GM12801 (cell line): Measurements from ENCODE around the gene MBP.

Experiments
- TF ChIP-seq, protein P1 (sequence below): IDR thresholded peaks from one replicate; pipeline ENCODE4 v1.5.1; 2011; ENCODE audit warnings: control low read depth; ENCODE audit not compliant: insufficient read length; ENCODE audit errors: extremely low read depth

MBP gene

DNA sequence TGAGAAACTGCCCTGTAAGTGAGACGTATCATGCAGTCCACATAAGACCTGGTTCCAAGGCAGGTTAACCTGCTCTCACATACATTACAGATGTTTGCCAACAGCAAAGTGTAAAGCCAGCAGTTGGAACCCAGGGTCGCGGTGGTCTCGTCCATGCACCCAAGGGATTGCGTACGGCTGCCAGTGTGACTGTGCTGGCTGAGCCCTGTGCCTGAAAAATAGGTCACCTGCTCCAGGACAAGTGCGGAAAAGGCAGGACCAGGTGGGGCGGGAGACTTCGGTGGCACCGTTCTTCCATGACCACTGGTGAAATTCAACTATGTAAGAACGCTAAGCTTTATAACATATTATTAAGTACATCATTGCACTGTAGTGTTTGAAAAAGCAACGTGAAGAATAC, 110.5 kb downstream of the MBP start:
- TF ChIP-seq, protein P1, sequence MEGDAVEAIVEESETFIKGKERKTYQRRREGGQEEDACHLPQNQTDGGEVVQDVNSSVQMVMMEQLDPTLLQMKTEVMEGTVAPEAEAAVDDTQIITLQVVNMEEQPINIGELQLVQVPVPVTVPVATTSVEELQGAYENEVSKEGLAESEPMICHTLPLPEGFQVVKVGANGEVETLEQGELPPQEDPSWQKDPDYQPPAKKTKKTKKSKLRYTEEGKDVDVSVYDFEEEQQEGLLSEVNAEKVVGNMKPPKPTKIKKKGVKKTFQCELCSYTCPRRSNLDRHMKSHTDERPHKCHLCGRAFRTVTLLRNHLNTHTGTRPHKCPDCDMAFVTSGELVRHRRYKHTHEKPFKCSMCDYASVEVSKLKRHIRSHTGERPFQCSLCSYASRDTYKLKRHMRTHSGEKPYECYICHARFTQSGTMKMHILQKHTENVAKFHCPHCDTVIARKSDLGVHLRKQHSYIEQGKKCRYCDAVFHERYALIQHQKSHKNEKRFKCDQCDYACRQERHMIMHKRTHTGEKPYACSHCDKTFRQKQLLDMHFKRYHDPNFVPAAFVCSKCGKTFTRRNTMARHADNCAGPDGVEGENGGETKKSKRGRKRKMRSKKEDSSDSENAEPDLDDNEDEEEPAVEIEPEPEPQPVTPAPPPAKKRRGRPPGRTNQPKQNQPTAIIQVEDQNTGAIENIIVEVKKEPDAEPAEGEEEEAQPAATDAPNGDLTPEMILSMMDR: no peak

DNA sequence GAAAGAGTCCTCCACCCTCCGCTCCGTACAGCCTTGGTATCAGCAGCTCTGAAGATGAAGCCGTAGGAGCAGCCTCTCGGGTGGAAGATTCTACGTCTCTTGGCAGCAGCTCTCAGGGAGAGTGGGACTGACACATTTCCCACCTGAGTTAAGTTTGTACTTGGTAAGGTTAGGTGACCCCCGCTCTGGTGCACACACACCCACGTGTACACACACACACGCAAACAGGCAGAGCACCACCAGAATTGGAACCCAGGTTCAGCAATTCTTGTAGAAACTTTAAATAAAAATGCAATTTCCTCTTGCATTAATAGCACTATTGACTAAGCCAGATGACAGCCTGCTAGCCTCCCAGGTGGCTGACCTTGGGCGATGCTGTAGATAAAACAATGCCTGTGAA, 111.5 kb downstream of the MBP start:
- TF ChIP-seq, protein P1: no peak

DNA sequence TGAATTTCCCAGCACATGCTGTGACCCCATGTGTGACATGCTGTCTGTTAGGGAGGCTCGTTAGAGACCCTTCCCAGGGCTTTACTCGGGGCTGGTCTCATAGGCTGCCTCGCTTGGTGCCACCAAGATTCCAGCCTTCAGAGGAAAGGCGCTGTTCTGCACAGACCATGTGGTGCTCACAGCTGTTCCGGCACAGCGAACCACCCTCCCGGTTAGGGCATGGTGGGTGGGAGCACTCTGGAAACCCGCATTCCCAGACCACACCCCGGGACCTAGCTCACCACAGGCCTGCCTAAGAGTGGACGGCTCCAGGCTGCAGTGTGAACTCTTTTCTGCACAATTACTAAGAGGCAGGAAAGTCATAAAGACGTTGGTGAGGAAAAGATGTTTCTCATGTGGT, 112.0 kb downstream of the MBP start:
- TF ChIP-seq, protein P1: no peak

DNA sequence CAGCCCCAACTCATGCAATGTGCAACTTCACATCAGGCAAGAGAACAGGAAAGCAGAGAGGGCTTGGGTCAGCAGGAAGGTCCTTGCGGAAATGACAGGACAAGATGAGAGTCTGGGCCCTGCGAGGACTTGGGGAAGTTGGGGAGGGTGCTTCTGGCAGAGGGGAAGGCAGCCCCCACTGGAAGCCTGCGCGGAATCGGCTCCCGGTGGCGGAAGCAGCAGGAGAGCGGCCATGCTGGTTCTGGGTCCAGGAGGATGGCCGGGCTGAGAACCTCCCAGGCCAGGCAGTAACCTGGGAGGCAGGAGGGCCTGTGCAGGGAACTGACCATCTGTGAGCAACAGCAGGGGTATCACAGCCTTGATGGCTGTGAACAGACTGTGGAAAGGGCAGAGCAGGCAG, 112.9 kb downstream of the MBP start:
- TF ChIP-seq, protein P1: no peak

DNA sequence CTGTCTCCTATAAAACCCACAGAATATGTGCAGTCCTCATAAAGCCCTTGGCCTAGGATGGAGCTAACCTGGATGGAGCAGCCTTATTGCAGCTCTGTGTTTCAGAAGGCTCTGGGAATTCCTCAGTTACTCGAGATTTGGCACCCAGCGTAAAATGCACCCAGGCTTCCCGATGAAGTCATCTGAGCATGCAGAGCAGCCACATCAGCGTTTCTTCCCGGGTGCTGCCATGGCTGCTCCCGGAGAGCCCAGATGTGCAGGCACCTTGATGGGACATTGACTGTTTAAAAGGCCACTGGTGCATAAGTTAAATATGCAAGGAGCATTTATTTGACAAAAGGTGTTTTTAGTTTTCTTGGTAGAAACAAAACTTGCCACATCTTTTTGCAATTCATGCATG, 115.2 kb downstream of the MBP start:
- TF ChIP-seq, protein P1: no peak

DNA sequence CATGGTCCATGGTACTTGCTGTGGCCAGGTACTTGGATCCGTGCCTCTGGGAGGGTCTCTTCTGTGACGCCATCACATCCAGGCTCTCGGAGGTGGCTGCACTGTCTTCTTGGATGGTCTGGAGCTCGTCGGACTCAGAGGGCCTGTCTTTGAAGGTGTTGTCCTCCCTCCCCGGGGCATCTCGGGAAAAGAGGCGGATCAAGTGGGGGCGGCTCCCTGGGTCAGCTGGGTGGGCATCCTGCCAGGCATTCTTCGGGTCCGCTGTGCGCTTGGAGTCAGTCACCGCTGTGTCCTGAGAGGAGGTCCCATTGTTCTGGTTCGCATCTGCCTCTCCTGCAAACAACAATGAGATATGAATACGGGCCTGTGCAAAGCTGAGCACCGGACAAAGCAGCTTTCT, 115.6 kb downstream of the MBP start:
- TF ChIP-seq, protein P1: no peak

DNA sequence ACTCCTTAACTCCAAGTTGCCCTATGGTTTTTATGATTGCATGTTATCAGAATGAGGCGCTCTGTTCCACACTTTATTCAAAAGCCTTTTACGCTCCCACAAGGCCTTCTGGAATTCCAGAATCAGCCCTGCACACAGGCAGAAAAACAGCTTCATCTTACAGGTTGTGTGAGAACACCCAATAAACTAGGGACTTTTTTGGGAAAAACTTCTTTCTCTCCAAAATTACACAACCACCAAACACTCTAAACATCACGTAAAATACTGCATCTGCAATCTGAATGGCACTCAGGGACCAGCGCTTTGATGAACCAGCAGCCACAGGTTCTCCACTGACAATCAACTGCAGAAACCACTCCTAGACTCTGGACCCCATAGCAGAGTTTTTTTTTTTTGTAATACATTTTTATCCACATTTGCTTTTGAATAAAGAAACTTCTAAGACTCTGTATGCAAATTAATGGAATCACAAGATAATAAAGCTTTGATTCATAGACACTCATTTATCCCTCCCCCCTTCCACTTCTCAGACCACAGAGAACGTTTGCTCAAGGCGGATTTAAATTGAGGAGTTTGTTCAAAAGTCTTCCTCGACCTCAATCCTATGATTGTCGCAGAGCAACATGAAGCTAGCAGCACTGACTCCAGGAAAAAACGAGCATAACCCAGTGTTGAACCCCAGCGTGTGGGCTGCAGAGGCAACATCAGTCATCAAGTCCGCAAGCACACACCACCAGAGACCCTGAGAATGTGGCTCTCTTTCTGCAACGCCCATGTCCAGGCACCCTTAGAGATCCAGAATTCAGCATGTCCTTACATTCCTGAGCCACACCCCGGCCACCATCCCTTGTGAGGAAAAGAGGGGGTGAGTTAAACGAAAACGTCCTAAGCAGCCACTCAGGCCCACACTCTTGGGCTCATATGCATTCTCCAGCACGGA, 116.5 kb downstream of the MBP start:
- TF ChIP-seq, protein P1: no peak
